AG04450 (cell line): ENCODE results near the gene RAB33B. TPM values are rescaled to one million over a fixed set of nuclear protein-coding genes. Genes with fewer than 3 reads are reported as not detected.

Source experiments
- CTCF ChIA-PET: fragments of 300-600, 350-600 bp; formaldehyde crosslinking; extraction: SDS; loops from one replicate; lab custom pipeline; 2022; ENCODE audit warnings: antibody characterized with exemption, inconsistent platforms; lab: Charles Lee
- POLR2A ChIA-PET: fragments of 350-600 bp; formaldehyde crosslinking; extraction: SDS; loops from one replicate; lab custom pipeline; 2021; ENCODE audit warnings: antibody characterized with exemption, inconsistent platforms; lab: Yijun Ruan, JAX
- DNase-seq: peaks from one replicate; pipeline ENCODE4 v3.0.0-alpha.2; 2011; ENCODE audit warnings: low read depth, low spot score
- H3K27ac ChIP-seq: one replicate; pipeline ENCODE4 v1.5.1; 2012; ENCODE audit warnings: low read depth, low read length, control low read depth
- H3K27me3 ChIP-seq: one replicate; pipeline ENCODE4 v1.6.0; 2012; ENCODE audit warnings: low read length; ENCODE audit not compliant: control insufficient read depth, insufficient read depth
- H3K4me3 ChIP-seq: 2 replicates; pipeline ENCODE4 v1.5.1; 2011; ENCODE audit warnings: mild to moderate bottlenecking, low read depth, low read length, control low read depth
- H3K9me3 ChIP-seq: 2 replicates; pipeline ENCODE4 v1.5.1; 2012; ENCODE audit warnings: low read length; ENCODE audit not compliant: control insufficient read depth, insufficient read depth
- polyA plus RNA-seq: library from polyadenylated mRNA; depleted of rRNA; stranded (reverse); fragments of >200 nt; gene quantifications from 2 replicates; pipeline ENCODE4 v1.2.3, GENCODE V29; 2011
- TF ChIP-seq, protein P1 (sequence below): IDR thresholded peaks from 2 replicates; pipeline ENCODE4 v1.5.1; 2011; ENCODE audit warnings: low read depth, low read length, control low read depth, inconsistent platforms

Gene RAB33B
- polyA plus RNA-seq, 1 experiment, result 7.8 TPM

DNA sequence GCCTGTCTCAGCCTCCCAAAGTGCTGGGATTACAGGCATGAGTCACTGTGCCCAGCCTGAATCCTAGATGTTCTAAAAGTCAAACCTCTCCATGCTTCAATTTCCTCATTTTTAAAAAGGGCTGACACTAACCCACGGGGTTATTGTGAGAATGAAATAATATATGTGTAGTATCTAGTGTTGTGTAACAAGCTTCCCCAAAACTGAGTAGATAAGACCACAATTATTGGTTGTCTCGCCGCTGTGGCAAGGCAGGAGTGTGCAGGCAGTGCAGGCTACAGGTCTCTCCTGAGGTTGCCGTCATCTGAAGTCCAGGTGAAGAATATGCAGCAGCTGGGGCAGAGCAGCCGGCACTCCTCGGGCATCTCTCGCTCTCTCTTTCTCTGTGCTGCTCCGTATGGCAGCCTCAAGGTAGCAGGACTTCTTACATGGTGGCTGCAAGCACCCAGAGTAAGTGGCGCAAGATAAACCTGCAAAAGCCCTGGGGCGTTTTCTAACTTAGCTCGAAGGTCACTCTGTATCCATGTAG lies 30.9 kb downstream of the RAB33B start:
- Histone ChIP-seq H3K9me3 (no peaks in the 10 kb centered on the region), H3K27me3 (no peaks in the 10 kb centered on the region), H3K4me3 (no peak overlapping the region), H3K27ac (no peak overlapping the region)
- ChIA-PET CTCF (interaction anchor here (0.9 to 1.4 kb wide), 2 partner anchors 10 to 13 kb away, joined by 3 read pairs; no protein-coding TSS in a partner anchor), POLR2A (interaction anchor here (0.7 kb wide), 1 partner anchor 440 kb away, joined by 3 read pairs; no protein-coding TSS in a partner anchor)
- TF ChIP-seq, protein P1, sequence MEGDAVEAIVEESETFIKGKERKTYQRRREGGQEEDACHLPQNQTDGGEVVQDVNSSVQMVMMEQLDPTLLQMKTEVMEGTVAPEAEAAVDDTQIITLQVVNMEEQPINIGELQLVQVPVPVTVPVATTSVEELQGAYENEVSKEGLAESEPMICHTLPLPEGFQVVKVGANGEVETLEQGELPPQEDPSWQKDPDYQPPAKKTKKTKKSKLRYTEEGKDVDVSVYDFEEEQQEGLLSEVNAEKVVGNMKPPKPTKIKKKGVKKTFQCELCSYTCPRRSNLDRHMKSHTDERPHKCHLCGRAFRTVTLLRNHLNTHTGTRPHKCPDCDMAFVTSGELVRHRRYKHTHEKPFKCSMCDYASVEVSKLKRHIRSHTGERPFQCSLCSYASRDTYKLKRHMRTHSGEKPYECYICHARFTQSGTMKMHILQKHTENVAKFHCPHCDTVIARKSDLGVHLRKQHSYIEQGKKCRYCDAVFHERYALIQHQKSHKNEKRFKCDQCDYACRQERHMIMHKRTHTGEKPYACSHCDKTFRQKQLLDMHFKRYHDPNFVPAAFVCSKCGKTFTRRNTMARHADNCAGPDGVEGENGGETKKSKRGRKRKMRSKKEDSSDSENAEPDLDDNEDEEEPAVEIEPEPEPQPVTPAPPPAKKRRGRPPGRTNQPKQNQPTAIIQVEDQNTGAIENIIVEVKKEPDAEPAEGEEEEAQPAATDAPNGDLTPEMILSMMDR, result no peak
- no peak for DNase-seq

DNA sequence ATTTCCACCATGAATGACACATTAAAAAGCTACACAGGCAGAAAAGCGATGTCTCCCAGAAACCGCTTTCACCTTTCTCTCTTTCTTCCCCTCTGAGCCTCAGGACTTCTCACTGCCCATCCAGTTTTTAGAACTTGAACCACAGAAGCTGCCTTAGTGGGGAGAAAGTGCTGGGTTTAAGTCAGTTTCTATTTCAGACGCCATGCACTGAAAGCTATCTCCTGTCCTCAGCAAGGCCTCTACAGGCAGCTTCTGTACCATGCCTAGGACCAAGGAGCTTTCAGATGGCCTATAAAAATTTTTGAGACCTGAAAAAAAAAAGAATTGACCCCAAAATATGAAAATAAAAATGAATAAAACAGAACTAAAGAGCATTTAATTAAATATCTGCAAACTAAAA lies 34.5 kb downstream of the RAB33B start:
- DNase-seq, result no peak
- H3K27me3 ChIP-seq, result no peaks in the 10 kb centered on the region
- no peak overlapping the region for H3K27ac ChIP-seq
- POLR2A ChIA-PET, result no interaction called here
- TF ChIP-seq, protein P1, result no peak
- no peak overlapping the region for H3K4me3 ChIP-seq
- CTCF ChIA-PET, result interaction anchor here (0.6 to 3.0 kb wide), 2 partner anchors 9 to 10 kb away, joined by 5 to 16 read pairs; no protein-coding TSS in a partner anchor
- H3K9me3 ChIP-seq, result no peaks in the 10 kb centered on the region

DNA sequence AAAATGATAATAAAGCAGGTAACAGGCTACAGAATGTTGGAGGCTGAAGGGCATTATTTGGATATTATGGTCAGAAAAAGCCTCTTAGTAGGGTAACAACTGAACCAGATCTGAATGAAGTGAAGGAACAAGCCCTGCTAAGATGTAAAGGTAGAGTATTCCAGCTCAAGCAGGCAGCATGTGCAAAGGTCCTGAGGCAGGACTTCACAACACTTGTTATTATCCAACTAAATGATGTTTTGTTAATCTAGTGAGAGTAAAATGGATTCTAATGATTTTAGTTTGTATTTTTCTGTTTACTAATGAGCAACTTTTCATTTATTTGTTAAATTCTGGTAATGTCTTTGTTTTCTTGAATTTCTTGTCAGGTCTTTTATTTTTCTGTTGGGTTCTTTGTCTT lies 35.7 kb downstream of the RAB33B start:
- Histone ChIP-seq H3K4me3 (no peak overlapping the region), H3K27me3 (no peaks in the 10 kb centered on the region), H3K9me3 (no peaks in the 10 kb centered on the region), H3K27ac (no peak overlapping the region)
- ChIA-PET CTCF (interaction anchor here (0.9 kb wide), 1 partner anchor 113 kb away, joined by 3 read pairs; no protein-coding TSS in a partner anchor), POLR2A (no interaction called here)
- no peak for DNase-seq
- TF ChIP-seq, protein P1, result no peak

DNA sequence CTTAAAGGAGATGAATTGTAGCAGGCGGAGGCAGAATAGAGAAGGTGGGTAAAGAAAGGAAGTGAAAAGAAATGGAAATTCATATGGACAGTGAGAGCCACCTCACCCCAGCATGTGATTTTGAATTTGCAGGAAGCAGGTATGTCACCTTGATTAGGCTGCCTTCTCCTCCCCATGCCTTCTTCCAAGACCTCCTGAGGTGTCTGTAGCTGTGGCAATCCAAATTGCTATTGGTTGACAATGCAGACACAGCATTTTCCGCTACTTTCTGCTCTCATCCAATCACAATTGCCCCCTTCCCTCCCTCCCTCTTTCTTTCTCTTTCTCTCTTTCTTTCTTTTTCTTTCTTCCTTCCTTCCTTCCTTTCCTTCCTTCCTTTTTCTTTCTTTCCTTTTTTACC lies 38.5 kb downstream of the RAB33B start:
- Histone ChIP-seq H3K9me3 (no peaks in the 10 kb centered on the region), H3K4me3 (no peak overlapping the region), H3K27ac (no peak overlapping the region), H3K27me3 (no peaks in the 10 kb centered on the region)
- ChIA-PET POLR2A (no interaction called here), CTCF (no interaction called here)
- DNase-seq, result no peak
- TF ChIP-seq, protein P1, result no peak

DNA sequence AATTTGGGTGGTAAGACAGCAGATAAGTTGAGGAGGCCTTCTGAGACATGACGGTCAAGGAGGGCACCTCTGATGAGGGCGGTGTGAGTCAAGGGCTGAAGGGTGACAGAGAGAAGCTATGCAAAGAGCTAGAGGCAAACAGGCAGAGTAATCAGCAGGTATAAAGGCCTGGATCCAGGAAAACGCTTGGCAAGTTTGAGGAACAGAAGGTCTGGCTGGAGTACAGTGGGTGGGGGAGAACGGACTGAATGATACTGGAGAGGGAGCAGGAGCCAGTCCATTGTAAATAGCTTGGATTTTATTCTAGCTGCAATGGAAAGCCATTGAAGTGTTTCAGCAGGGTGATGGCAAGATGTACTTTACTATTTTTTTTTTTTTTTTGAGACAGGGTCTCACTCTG lies 39.3 kb downstream of the RAB33B start:
- TF ChIP-seq, protein P1, result no peak
- ChIA-PET CTCF (no interaction called here), POLR2A (no interaction called here)
- no peaks in the 10 kb centered on the region for H3K9me3 ChIP-seq
- no peaks in the 10 kb centered on the region for H3K27me3 ChIP-seq
- H3K27ac ChIP-seq, result no peak overlapping the region
- H3K4me3 ChIP-seq, result no peak overlapping the region
- no peak for DNase-seq
